ENCODE data around the gene ATXN3L. TPM values are rescaled to one million over a fixed set of nuclear protein-coding genes. Genes with fewer than 3 reads are reported as not detected.

ATXN3L gene
- total and polyA plus RNA-seq, 4 donors, result not detected

- H3K36me3 ChIP-seq (ENCODE audit: control insufficient read depth in 1 of 2, insufficient read depth in 2 of 2, low read length in 1 of 2), result no peaks in the 10 kb centered on the region
- 72 to 97% methylated on average over 1 of the region's 1 CpG for WGBS, 2 donors
- ATAC-seq (ENCODE audit: low FRiP score) (no peak), DNase-seq (no peak)
- no peak overlapping the region for H3K4me3 ChIP-seq (ENCODE audit: low read length in 2 of 2)
- H3K27me3 ChIP-seq (ENCODE audit: control insufficient read depth in 1 of 2, insufficient read depth in 2 of 2, low read length in 1 of 2), result no peaks in the 10 kb centered on the region
- no peaks in the 10 kb centered on the region for H3K4me1 ChIP-seq (ENCODE audit: control insufficient read depth in 1 of 2, insufficient read depth in 2 of 2, low read length in 2 of 2)
- no peaks in the 10 kb centered on the region for H3K9me3 ChIP-seq (ENCODE audit: control insufficient read depth, low read length)
- intact Hi-C loops (cut with DNase I), result no loop called here
- H3K27ac ChIP-seq (ENCODE audit: low read depth in 1 of 2, low read length in 2 of 2), result no peak overlapping the region
These were observed 51.0 kb downstream of the ATXN3L start for GRCh38 chrX:13268874-13269273.

Other genes with a start within 250 kb of the ATXN3L start
- under 1 TPM; 0.23 to 0.60 TPM for gene EGFL6, start 249.5 kb upstream of the ATXN3L start, total RNA-seq
- gene EGFL6, start 249.5 kb upstream of the ATXN3L start, polyA plus RNA-seq, result not detected

All from aorta (tissue), 5 donors.